GM12874 (cell line): ENCODE measurements around the gene CUX1.

Source experiments
- TF ChIP-seq, protein P1 (sequence below): IDR thresholded peaks from 2 replicates; pipeline ENCODE4 v1.5.1; 2011; ENCODE audit warnings: low read depth, mild to moderate bottlenecking, control low read depth, low read length, moderate library complexity; ENCODE audit not compliant: insufficient read depth

CUX1 gene

DNA sequence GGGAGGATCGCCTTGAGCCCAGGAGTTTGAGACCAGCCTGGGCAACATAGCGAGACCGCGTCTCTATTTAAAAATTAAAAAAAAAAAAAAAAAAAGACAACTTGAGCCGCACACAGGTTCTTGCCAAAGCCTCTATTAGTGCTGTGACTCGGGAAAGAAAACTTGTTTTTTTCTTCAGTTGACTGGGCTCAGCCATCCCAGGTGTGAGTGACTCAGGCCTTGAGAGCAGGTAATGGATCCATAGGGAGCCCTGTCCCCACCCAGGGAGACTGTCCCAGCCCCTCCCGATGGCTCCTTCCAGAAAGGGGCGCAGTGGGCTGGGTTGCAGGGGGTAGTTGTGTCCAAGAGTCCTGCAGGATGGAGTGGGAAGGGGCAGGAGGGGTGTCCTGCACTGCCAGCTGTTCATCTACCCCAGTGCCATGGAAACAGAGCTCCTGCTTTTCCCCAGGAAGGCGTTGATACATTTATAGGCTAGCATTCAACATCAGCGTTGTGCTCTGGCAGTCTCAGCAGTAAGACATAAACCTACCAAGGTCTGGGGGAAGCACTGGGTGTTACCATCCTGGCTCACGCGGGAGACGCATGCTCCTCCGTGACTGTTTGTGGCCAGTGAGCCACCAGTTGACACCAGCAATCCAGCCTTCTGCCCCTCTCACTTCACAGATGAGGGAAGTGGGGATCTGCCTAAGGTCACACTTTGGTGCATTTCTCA is 126.6 kb downstream of the CUX1 start:
- TF ChIP-seq, protein P1, sequence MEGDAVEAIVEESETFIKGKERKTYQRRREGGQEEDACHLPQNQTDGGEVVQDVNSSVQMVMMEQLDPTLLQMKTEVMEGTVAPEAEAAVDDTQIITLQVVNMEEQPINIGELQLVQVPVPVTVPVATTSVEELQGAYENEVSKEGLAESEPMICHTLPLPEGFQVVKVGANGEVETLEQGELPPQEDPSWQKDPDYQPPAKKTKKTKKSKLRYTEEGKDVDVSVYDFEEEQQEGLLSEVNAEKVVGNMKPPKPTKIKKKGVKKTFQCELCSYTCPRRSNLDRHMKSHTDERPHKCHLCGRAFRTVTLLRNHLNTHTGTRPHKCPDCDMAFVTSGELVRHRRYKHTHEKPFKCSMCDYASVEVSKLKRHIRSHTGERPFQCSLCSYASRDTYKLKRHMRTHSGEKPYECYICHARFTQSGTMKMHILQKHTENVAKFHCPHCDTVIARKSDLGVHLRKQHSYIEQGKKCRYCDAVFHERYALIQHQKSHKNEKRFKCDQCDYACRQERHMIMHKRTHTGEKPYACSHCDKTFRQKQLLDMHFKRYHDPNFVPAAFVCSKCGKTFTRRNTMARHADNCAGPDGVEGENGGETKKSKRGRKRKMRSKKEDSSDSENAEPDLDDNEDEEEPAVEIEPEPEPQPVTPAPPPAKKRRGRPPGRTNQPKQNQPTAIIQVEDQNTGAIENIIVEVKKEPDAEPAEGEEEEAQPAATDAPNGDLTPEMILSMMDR: no peak

DNA sequence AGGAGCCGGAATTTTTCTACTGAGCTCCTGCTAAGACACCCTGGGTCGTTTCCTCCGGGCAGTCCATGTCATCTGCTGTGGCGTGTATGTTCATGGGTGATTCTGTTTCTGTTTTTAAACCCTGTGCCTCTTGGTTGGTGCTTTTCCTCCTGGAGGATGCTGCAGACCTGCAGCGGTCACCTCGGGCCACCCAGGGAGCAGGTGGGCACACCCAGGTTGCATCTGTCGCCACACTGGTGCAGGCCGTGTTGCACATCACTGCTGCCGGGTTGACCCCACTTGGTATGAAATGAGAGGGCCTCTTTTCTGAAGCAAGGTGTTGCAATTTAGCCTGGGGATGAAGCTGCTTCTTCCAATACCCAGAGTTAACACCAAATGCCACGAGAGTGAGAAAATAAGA is 127.2 kb downstream of the CUX1 start:
- TF ChIP-seq, protein P1: no peak

DNA sequence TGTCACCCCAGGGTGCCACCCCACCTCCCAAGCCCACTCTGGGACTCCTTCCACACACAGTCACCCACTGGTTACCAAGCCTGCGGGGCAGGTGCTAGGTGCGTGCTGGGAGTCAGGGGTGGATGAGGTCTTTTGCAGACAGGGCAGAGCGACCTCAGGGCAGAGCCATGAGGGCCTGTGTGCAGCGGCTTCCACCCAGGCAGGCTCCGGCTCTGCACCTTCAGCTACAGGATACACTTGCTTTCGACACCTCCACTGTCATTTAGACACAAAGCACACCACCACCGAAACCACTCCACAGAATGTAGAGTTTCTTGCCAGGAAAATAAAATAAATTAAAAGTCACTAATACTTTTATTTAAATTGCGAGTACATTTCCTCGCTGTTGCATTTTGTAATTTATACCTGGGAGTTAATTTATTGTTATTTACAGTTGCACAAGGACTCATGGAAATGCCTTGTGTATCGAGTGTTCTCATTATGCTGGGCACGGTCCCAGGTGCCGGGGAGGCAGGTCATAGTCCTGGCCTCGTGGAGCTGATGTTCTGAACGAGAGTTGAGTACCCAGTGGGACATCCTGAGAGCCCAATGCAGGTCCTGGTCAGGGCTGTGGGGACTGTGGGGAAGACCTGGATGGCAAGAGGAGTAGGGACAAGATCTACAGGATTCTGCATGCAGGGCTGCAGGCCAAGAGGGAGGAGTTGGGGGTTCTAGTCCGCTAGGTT is 127.8 kb downstream of the CUX1 start:
- TF ChIP-seq, protein P1: no peak

DNA sequence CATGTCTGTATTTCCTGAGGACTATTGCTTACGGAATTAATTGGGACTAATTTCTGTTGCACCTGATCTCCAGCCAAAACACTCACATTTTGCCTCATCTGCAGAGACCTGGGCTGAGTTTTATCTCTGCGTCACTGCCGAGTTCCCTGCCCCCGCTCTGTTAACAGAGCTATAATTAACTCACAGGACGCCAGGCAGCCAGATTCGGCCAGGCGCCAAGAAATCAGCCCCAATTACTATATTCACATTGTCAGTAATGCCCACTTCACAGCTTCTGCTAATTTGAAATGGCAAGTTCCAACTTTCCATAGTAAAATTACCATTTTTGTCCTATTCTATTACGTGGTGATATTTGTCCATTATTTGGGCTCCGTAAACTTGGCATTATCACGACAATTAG is 130.5 kb downstream of the CUX1 start:
- TF ChIP-seq, protein P1: no peak

DNA sequence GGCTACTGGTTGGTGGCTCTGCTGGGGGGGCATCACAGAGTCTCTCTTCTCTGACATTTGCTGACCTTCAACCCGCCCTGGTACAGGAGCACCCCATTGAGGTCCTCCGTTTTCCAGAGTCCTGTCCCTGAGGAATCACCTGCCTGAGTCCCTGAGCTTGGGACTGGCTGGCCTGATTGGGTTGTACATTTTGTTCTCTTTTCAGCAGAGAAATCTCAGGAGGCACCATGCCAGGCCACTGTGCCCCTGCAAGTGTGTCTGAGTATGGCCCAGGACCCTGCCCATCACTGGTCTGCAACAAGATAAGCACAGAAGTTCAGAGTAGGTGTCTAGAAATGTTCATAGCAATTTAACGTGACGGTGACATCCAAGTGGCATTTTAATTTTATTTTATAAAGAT is 131.2 kb downstream of the CUX1 start:
- TF ChIP-seq, protein P1: no peak

DNA sequence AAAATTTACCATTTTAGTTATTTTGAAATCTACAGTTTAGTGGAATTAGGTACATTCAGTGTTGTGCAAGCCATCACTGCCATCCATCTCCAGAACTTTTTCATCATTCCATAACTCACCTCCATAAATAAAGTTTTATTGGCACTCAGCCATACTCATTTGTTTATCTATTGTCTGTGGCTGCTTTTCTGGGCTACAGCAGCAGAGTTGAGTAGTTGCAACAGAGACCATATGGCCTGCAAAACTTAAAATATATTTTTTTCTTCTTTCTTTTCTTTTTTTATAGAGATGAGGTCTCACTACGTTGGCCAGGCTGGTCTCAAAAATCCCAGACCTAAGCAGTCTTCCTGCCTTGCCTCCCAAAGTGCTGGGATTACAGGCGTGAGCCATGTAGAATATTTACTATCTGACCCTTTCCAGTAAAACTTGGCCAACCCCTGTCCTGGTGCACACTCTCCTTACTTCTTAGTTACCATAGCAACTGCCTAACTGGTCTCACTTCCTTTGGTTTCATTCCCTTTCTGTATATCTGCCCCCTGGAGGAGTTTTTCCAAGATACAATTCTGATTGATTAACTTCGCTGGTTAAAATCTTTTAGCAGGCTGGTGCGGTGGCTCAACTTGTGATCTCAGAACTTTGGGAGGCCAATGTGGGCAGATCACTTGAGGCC is 133.2 kb downstream of the CUX1 start:
- TF ChIP-seq, protein P1: no peak

DNA sequence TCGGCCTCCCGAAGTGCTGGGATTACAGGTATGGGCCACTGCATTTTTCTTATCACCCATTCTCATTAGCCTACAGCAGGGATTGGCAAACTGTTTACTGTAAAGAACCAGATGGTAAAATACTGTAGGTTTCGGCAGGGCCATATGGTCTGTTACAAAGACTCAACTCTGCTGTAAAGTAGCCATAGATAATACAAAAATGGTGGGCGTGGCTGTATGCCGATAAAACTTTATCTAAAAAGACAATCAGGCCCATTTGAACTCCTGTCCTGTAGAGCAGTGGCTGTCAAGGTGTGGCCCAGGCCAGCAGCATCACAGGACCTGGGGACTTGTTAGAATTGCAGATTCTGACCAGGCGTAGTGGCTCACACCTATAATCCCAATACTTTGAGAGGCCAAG is 134.3 kb downstream of the CUX1 start:
- TF ChIP-seq, protein P1: no peak
